Mucosa of gallbladder (tissue), 1 donor: Measurements from ENCODE around the gene C11orf16. TPM values are rescaled to one million over a fixed set of nuclear protein-coding genes. Genes with fewer than 3 reads are reported as not detected.
"Not testable (repeated sequence)": the region's sequence is repeated elsewhere in the genome, so short reads cannot be mapped to it uniquely, and the experiment has no call there.

ENCODE experiments used
- DNase-seq: peaks from one replicate; pipeline ENCODE4 v3.0.0-alpha.2; 2020; ENCODE audit warnings: low spot score
- total RNA-seq: library from RNA; stranded (reverse); gene quantifications from one replicate; pipeline ENCODE4 v1.2.1, GENCODE V29; 2021
- donor health status: DM: no; HTN: no; CAD: no.

Gene C11orf16, protein sequence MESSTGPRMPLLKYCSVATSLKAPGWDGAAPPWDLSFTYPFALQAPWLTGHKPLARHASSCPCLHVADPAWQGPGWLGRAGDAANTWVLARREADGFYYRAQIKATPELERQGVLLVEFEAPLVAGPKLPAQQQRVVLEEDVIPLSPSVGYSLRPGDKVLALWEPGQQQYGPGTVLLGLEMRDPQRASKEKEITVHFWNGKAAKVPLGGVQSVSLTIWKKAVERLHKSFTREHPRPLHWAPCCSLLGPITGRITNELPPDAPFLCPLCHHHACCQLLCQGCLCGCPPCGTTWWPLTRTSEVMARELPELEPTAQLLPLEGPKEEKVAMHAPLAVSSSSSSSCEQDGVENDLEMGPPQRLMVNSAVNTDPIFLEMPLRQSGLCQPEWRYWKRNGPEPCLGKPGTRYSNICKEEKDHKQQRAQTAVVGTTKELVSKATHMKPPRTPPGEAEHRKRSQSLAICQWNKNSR
- not detected for total RNA-seq

- DNase-seq = no peak
Observed at GRCh38 chr11:8932564-8933180, at the start of gene C11orf16. C11orf16 (minus strand) TSS chr11:8932947; CDS start chr11:8932308, 639 bp downstream.

GRCh38 chr11:8980485-8980884 is 47.7 kb upstream of the C11orf16 start:
- no peak for DNase-seq

- not testable (repeated sequence) for DNase-seq
Observed at GRCh38 chr11:8979365-8979764, 46.6 kb upstream of the C11orf16 start.

DNA sequence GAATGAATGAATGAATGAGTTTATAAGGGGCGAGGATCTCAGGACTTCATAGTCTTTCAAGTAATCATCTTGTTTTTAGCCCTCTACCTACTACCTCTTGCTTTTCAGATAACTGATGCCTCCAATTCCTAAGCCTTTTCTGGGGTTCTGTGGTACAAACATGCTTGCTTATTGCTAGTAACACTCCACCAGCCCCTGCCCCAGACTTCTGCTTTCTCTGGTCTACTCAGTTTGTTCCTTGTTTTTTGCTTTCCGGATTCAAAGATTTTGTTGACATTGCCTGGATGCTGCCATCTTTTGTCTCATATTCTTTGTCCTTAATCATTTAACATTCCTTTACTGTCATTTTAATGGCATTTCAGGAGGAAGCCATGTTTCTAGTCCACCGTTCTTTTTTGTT is 40.4 kb upstream of the C11orf16 start:
- no peak for DNase-seq

- DNase-seq = no peak
Observed at GRCh38 chr11:8971924-8972316, 39.2 kb upstream of the C11orf16 start.

GRCh38 chr11:8971196-8971923 is 38.6 kb upstream of the C11orf16 start:
- no peak for DNase-seq

GRCh38 chr11:8967184-8967583 is 34.4 kb upstream of the C11orf16 start:
- no peak for DNase-seq

GRCh38 chr11:8964324-8965320 is 31.9 kb upstream of the C11orf16 start, which contains the start of gene TMEM9B:
TMEM9B (minus strand) TSS chr11:8964442; CDS start chr11:8964313, 129 bp downstream.
- DNase-seq = peak; percentile 90

DNA sequence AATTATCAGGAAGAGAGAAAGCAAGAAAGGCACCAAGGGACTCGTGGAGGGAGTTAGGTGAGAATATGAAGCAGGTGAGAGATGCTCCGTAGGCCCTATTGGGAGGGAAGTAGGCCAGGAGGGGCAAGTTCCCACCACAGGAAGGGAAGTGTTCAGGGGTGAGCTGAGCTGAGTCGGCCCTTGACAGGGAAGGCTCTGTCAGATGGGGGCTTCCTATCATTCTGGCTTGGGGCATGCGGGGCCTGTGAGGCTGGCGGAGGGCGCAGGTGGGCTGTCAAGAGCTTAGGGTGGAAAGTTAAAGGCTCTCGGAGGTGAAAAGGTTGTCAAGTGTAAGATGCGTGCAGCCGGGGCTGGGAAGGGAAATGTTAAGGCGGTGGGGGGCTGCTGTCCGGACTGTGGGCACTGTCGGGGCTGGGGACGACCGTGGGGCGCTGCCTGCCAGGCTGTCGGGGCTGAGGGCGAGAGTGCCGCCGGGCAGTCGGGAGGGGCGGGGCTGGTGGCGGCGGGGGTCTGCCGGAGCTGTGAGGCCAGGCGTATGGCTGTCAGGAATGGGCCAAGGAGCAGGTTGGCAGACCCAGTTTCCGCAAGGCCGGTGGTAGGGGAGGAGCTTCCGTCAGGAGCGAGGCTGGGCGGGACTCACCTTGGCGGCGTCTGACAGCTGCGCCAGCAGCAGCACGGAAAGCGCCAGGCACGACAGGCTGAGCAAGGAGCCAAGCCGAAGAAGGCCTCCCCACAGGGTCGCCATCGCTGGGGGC is 31.0 kb upstream of the C11orf16 start:
- DNase-seq = peak; percentile 78

DNA sequence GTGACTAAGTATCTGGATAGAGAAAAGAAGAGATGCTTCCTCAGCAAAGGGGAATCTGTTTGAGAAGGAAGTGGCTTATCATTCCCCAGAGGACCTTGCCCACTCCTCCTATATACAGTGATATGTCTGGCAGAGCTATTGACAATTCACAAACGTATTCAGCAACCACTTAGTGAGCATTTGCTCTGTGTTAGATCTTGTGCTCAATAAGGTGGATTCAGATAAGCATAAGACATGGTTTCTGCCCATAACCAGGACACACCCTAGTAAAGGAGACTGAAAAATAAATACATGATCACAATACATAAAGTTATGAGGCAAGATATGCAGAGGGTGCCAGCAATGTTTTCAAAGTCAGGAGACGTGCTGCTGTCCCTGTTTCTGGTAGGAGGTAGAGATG is 30.1 kb upstream of the C11orf16 start:
- no peak for DNase-seq

DNA sequence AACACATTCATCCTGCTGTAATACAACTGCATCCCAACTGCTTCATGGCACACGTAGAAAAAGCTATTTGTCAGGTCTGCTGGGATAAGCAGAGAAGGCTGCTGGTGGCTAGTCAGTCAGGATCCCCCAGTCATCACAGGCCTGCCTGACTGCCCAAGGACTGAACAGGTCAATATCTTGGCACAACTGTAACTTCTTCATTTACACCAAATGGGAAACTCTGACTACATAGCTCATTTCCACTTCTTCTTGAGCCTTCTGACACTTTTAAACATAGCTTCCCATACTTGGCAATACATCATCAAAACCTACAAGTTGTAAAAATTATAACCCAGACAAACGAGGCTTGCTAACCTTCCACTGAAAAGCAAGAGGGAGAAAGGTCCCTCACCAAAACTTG is 28.7 kb upstream of the C11orf16 start:
- DNase-seq = no peak

GRCh38 chr11:8959546-8960166 is 26.9 kb upstream of the C11orf16 start:
- peak; percentile 51 for DNase-seq

DNA sequence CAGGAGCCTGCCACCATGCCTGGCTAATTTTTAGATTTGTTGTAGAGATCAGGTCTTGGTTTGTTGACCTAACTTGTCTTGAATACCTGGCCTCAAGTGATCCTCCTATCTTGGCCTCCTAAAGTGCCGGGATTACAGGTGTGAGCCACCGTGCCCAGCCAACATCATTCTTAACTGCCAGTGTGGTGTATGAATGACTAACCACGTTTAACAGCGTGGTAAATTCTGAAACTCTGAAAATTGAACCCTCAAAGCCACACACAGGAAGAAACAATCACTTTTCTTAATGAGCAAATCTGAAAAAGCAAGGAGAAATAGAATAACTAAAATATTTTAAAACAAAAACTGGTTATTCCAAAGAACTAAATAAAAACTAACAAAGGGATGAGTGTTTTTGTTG is 24.1 kb upstream of the C11orf16 start:
- DNase-seq = no peak

- no peak for DNase-seq
Observed at GRCh38 chr11:8948886-8949285, 16.1 kb upstream of the C11orf16 start.

DNA sequence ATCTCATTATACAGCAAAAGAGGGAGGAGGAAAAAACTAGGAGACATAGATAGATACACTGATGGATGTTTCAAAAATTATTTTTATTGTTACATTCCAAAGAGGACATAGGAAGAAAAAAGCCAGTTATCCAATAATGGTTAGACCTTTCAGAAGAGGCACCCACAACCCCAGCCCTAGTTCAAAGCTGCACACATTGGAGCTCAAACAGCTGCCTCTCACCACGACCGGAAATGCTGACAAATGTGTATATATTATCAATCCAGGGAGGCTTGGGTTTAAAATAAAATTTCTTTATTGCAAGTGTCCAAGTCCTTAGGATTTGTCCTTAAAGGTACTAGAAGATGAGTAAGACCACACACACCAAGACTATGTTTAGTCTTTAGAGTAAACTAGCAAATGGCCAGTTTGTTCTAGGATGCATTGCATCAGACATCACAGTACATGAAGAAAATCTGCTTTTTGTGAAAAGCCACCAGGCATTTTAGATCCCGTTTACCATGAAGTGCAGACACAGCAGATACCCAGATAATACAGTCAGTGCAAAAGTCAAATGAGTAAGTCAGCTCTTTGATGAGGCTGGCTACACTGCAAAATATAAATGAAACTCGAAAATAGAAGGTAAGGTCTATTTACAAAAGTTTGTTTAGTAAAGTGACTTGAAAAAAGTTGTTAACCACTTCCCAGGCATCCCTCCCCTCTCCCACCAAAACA is 14.6 kb upstream of the C11orf16 start:
- no peak for DNase-seq

DNA sequence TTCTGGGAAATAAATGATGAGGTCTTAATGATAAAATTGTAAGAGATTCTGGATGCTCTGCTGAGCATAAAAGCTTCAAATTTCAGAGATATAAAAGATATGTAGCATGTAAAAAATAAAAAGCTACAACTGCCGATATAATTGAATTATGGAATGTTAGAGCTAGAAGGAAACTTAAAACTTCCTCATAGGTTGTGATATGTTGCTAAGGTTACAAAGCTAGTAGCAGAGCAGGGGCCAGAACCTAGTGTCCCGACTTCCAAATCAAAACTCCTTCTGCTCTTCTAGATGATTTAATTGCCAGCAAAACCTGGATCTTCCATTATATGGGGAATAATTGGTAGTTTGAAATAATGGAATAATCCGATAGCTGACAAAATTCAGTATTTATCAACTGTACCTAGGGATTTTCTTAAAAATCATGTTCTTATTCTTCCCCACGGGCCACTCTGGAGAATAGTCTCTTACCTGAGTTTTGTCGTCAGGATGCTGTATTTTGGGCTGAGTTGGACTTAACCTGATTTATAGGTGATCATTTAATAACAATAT is 9.8 kb upstream of the C11orf16 start, which contains the start of gene ASCL3:
TSS of gene ASCL3 (minus strand) at position 499 of the 549 bp plus-strand sequence. CDS start 4,855 bp downstream, outside the sequence.
- no peak for DNase-seq

DNA sequence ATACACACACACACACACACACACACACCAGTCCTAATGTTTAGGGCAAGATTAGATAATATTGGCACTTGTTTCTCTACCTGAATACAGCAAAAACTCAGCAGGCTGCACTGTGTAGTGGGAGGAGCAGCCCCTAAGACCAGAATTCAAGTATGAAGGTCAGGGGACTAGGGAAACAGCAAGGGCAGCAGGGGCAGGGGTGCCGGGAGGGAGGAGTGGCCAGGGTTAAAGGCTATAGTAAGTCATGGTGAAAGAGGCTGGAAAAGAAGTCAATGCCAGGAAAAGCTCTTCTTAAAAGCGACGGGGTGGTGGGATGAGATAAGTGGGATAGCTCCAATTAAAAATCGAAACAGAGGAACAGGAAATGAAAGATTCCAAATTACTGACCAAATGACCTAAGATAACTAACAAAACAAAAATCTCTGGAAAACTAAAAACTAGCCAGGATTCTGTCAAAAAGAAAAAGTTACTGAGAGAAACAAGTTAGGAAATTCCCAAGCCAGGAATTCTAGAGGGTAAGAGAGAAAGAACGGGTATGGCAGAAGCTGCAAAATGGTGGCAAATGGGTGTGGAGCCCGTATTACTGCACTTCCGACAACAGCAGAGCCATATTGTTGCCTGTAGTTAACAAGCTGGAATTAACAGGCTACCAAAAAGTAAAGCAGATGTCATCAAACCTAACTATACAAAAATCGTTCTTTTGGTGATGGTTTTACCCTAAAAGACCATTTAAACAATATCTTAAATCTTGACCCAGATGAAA is 8.8 kb upstream of the C11orf16 start:
- DNase-seq = no peak

DNA sequence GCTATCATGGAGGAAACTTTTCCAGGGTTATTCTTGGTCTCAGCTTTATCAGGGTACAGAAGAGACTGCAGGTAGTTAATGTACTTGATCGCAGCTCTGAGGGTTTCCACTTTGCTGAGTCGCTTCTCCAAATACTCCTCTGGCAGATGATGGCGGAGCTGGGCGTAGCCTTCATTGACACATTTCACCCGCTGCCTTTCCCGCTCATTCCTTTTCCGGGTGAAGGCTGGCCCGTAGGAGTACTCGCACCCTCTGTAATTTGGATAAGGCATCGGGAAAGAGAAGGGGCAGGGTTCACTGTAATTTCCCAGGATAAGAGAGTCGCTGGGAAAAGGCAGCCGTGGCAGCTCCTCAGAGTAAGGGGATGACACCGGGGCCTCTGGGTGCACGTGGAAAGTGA is 4.9 kb upstream of the C11orf16 start:
- no peak for DNase-seq
